HEK293 (cell line): Measurements from ENCODE around the gene RND1.

ENCODE experiments used
- BCL11B ChIP-seq: fragments of 450-650 bp; formaldehyde crosslinking; IDR thresholded peaks from 2 replicates; pipeline ENCODE4 v1.5.1; 2016; ENCODE audit warnings: low read depth, missing biosample characterization, missing genetic modification characterization
- IKZF3 ChIP-seq: fragments of 450-650 bp; IDR thresholded peaks from 2 replicates; pipeline ENCODE4 v1.5.0; 2018; ENCODE audit warnings: missing biosample characterization, mild to moderate bottlenecking, missing genetic modification characterization, moderate library complexity
- INSM2 ChIP-seq: fragments of 450-650 bp; formaldehyde crosslinking; IDR thresholded peaks from 2 replicates; pipeline ENCODE4 v1.5.1; 2016; ENCODE audit warnings: missing biosample characterization, missing genetic modification characterization
- KLF17 ChIP-seq: fragments of 450-650 bp; formaldehyde crosslinking; IDR thresholded peaks from 2 replicates; pipeline ENCODE4 v1.5.1; 2016; ENCODE audit warnings: missing biosample characterization, missing genetic modification characterization
- KLF7 ChIP-seq: fragments of 450-650 bp; formaldehyde crosslinking; IDR thresholded peaks from 2 replicates; pipeline ENCODE4 v1.5.1; 2016; ENCODE audit warnings: missing biosample characterization, missing genetic modification characterization, borderline replicate concordance
- PRDM2 ChIP-seq: fragments of 450-650 bp; formaldehyde crosslinking; IDR thresholded peaks from 2 replicates; pipeline ENCODE4 v1.5.1; 2016; ENCODE audit warnings: missing biosample characterization, missing genetic modification characterization, borderline replicate concordance
- PRDM6 ChIP-seq: fragments of 450-650 bp; formaldehyde crosslinking; IDR thresholded peaks from 2 replicates; pipeline ENCODE4 v1.5.1; 2017; ENCODE audit warnings: missing biosample characterization, missing genetic modification characterization
- SP7 ChIP-seq: fragments of 450-650 bp; formaldehyde crosslinking; IDR thresholded peaks from 2 replicates; pipeline ENCODE4 v1.5.1; 2016; ENCODE audit warnings: missing biosample characterization, missing genetic modification characterization
- TCF7L2 ChIP-seq: IDR thresholded peaks from 2 replicates; pipeline ENCODE4 v1.6.1; 2011; ENCODE audit warnings: low read depth, mild to moderate bottlenecking, inconsistent platforms, low read length, moderate library complexity, borderline replicate concordance
- ZBTB44 ChIP-seq: fragments of 450-650 bp; IDR thresholded peaks from 2 replicates; pipeline ENCODE4 v1.5.1; 2018; ENCODE audit warnings: missing biosample characterization, mild to moderate bottlenecking, missing genetic modification characterization
- ZBTB48 ChIP-seq: fragments of 450-650 bp; formaldehyde crosslinking; IDR thresholded peaks from 2 replicates; pipeline ENCODE4 v1.5.1; 2016; ENCODE audit warnings: missing biosample characterization, missing genetic modification characterization
- ZBTB7A ChIP-seq: fragments of 450-650 bp; formaldehyde crosslinking; IDR thresholded peaks from 2 replicates; pipeline ENCODE4 v1.5.1; 2016; ENCODE audit warnings: low read depth, missing biosample characterization, missing genetic modification characterization
- ZEB2 ChIP-seq: fragments of 450-650 bp; formaldehyde crosslinking; IDR thresholded peaks from 2 replicates; pipeline ENCODE4 v1.5.1; 2016; ENCODE audit warnings: missing biosample characterization, missing genetic modification characterization
- ZNF174 ChIP-seq: fragments of 450-650 bp; formaldehyde crosslinking; IDR thresholded peaks from 2 replicates; pipeline ENCODE4 v1.5.0; 2017; ENCODE audit warnings: missing biosample characterization, mild to moderate bottlenecking, missing genetic modification characterization
- ZNF18 ChIP-seq: fragments of 450-650 bp; formaldehyde crosslinking; IDR thresholded peaks from 2 replicates; pipeline ENCODE4 v1.5.1; 2016; ENCODE audit warnings: missing biosample characterization, missing genetic modification characterization
- ZNF394 ChIP-seq: fragments of 450-650 bp; formaldehyde crosslinking; IDR thresholded peaks from 2 replicates; pipeline ENCODE4 v1.5.1; 2016; ENCODE audit warnings: missing biosample characterization, missing genetic modification characterization, mild to moderate bottlenecking, moderate library complexity, borderline replicate concordance
- ZNF585B ChIP-seq: fragments of 450-650 bp; formaldehyde crosslinking; IDR thresholded peaks from 2 replicates; pipeline ENCODE4 v1.5.1; 2016; ENCODE audit warnings: missing biosample characterization, missing genetic modification characterization
- ZNF658 ChIP-seq: fragments of 450-650 bp; formaldehyde crosslinking; IDR thresholded peaks from 2 replicates; pipeline ENCODE4; 2016; ENCODE audit warnings: missing biosample characterization, missing genetic modification characterization
- ZNF670 ChIP-seq: fragments of 450-650 bp; formaldehyde crosslinking; IDR thresholded peaks from 2 replicates; pipeline ENCODE4 v1.5.1; 2016; ENCODE audit warnings: missing biosample characterization, missing genetic modification characterization, low read depth
- ZNF792 ChIP-seq: fragments of 450-650 bp; formaldehyde crosslinking; IDR thresholded peaks from 2 replicates; pipeline ENCODE4 v1.5.1; 2016; ENCODE audit warnings: missing biosample characterization, missing genetic modification characterization
- ZNF843 ChIP-seq: fragments of 450-650 bp; formaldehyde crosslinking; IDR thresholded peaks from 2 replicates; pipeline ENCODE4 v1.5.1; 2016; ENCODE audit warnings: missing biosample characterization, missing genetic modification characterization
- ZSCAN5A ChIP-seq: fragments of 450-650 bp; formaldehyde crosslinking; IDR thresholded peaks from 2 replicates; pipeline ENCODE4 v1.5.1; 2016; ENCODE audit warnings: missing biosample characterization, missing genetic modification characterization

Gene RND1

GRCh38 chr12:48817873-48818830, 47.5 kb downstream of the RND1 start, which contains the start of gene CACNB3 (continued):
- 0 out of 2 replicates have a peak, but pooled peaks have one; percentile 29 for TF ChIP-seq INSM2 (tag by site-specific recombination)
- TF ChIP-seq ZNF843 (tag by site-specific recombination), result peak; percentile 56; the same call in 1 of the 2 replicates
- TF ChIP-seq ZEB2 (tag by site-specific recombination), result peak; percentile 88
- TF ChIP-seq SP7 (tag by site-specific recombination), result peak; percentile 71
- TF ChIP-seq TCF7L2, result no peak
- 0 out of 2 replicates have a peak, but pooled peaks have one; percentile 33 for TF ChIP-seq IKZF3 (tag by site-specific recombination)
- TF ChIP-seq ZBTB48 (tag by site-specific recombination), result 0 out of 2 replicates have a peak, but pooled peaks have one; percentile 30
- TF ChIP-seq BCL11B, result no peak
- no peak for TF ChIP-seq PRDM6 (tag by site-specific recombination)
- no peak for TF ChIP-seq PRDM2 (tag by site-specific recombination)
- TF ChIP-seq ZBTB44 (tag by site-specific recombination), result no peak
- no peak for TF ChIP-seq ZNF658 (tag by site-specific recombination)
- no peak for TF ChIP-seq ZNF18 (tag by site-specific recombination)
- no peak for TF ChIP-seq ZNF792 (tag by site-specific recombination)
- TF ChIP-seq ZNF174 (tag by site-specific recombination), result no peak
- peak; percentile 39; the same call in 1 of the 2 replicates for TF ChIP-seq ZBTB7A (tag by site-specific recombination)
- TF ChIP-seq ZNF585B (tag by site-specific recombination), result no peak
- TF ChIP-seq KLF7 (tag by site-specific recombination), result peak; percentile 65; the same call in 1 of the 2 replicates
- peak; percentile 74 for TF ChIP-seq KLF17 (tag by site-specific recombination)
- TF ChIP-seq ZSCAN5A (tag by site-specific recombination), result no peak
- no peak for TF ChIP-seq ZNF670
- TF ChIP-seq ZNF394 (tag by site-specific recombination), result no peak; the same call in 1 of the 2 replicates
